Measurements from ENCODE around the gene ORMDL3. TPM values are rescaled to one million over a fixed set of nuclear protein-coding genes. Genes with fewer than 3 reads are reported as not detected.

ORMDL3 gene
- polyA plus RNA-seq, 3 donors: 9.4 to 13.5 (median 11.8) TPM

DNA sequence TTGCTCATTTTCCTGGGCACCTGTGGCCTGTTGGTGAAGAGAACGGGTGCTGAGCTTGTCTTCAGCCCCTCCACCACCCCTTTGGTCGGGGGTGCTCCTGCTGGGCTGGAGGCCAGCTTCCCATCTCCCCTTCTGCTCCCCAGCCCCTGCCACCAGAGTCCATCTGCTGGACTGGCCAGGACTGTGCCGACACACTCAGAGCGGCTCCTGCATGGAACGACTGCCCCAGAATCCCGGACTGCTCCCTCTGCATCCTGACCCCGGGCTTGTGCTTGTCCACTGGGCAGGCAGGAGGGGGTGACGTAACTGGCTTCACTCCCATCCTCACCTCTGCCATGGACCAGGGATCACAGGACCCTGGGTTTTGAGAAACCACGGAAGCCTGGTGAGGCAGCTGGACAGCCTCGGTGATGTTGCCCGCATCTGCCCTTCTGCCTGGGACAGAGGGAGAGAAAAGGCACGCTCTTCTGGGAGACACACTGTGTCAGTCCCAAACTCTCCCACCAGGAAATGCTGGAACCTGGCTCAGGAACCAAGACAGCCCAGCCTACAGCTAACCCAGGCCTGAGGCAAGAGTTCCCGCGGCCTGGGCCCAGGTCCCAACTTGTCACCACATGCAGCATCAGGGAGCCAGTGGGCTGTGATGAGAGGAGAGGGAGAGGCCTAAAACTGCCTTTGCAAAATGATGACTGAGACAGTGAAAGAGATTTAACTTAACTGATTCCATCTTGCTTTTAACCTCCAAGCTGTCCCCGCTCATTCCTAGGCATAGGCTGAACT is 19.3 kb upstream of the ORMDL3 start:
- Mint-ChIP-seq H3K36me3 (no peaks in the 10 kb centered on the region), H3K4me1 (peaks cover 7% of the 10 kb centered on the region), H3K27ac (no peak overlapping the region), H3K27me3 (ENCODE audit: low read depth in 3 of 3) (peaks cover 4 to 13% (median 8%) of the 10 kb centered on the region in 3 donors), H3K9me3 (peaks cover 0 to 1% (median 0%) of the 10 kb centered on the region in 7 donors), H3K4me3 (no peak overlapping the region)
- 94% methylated on average over 7 of the region's 15 CpGs for WGBS (ENCODE audit: insufficient coverage)
- Histone ChIP-seq H3K4me3 (replicated peaks in 1 of 3; ENCODE audit: low read depth in 2 of 3, low read length in 3 of 3) (no peak overlapping the region), H3K27me3 (ENCODE audit: control insufficient read depth in 2 of 2, insufficient read depth in 2 of 2, low read length in 2 of 2) (no peaks in the 10 kb centered on the region), H4K20me1 (ENCODE audit: insufficient read depth, low read length) (no peaks in the 10 kb centered on the region), H3K79me2 (ENCODE audit: insufficient read depth, low read length) (no peaks in the 10 kb centered on the region), H3K27ac (ENCODE audit: low read depth in 1 of 2, low read length in 2 of 2) (no peak overlapping the region), H3K36me3 (replicated peaks in 1 of 2; ENCODE audit: control insufficient read depth in 1 of 2, insufficient read depth in 2 of 2, low read length in 2 of 2) (no peaks in the 10 kb centered on the region), H3K4me2 (replicated peaks; ENCODE audit: extremely low read depth, low read length, poor library complexity, severe bottlenecking) (no peak overlapping the region), H3K9ac (ENCODE audit: insufficient read depth, low read length, poor library complexity, severe bottlenecking) (no peak overlapping the region), H3K4me1 (ENCODE audit: control insufficient read depth in 1 of 2, insufficient read depth in 2 of 2, low read length in 2 of 2) (no peaks in the 10 kb centered on the region), H3K9me3 (replicated peaks in 1 of 2; ENCODE audit: control insufficient read depth in 1 of 2, insufficient read depth in 1 of 2, low read length in 2 of 2) (no peaks in the 10 kb centered on the region), H2AFZ (ENCODE audit: insufficient read depth, low read depth, low read length, poor library complexity, severe bottlenecking) (no peak overlapping the region)
- TF ChIP-seq, protein P1, sequence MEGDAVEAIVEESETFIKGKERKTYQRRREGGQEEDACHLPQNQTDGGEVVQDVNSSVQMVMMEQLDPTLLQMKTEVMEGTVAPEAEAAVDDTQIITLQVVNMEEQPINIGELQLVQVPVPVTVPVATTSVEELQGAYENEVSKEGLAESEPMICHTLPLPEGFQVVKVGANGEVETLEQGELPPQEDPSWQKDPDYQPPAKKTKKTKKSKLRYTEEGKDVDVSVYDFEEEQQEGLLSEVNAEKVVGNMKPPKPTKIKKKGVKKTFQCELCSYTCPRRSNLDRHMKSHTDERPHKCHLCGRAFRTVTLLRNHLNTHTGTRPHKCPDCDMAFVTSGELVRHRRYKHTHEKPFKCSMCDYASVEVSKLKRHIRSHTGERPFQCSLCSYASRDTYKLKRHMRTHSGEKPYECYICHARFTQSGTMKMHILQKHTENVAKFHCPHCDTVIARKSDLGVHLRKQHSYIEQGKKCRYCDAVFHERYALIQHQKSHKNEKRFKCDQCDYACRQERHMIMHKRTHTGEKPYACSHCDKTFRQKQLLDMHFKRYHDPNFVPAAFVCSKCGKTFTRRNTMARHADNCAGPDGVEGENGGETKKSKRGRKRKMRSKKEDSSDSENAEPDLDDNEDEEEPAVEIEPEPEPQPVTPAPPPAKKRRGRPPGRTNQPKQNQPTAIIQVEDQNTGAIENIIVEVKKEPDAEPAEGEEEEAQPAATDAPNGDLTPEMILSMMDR (IDR thresholded peaks at IDR 0.05): no peak
- DNase-seq: no peak
- intact Hi-C loops (cut with micrococcal nuclease): no loop called here

DNA sequence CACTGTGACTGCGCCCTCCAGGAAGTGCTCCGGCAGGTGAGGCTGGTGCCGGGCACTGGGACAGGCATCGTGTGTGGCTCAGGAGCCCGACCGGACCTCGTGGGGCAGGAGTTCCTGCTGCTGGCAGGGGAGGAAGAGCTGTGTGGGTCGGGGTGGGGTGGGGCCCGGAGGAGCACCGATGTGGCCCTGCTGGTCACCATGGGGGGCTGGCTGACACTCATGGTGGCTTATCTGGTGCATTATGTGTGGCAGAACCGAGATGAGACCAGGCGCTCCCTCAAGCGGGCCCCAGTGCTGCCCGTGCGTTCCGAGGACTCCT is 17.0 kb upstream of the ORMDL3 start:
- DNase-seq: no peak
- TF ChIP-seq, protein P1 (IDR thresholded peaks at IDR 0.05): no peak
- no peaks in the 10 kb centered on the region for H3K36me3 ChIP-seq (replicated peaks in 1 of 2; ENCODE audit: control insufficient read depth in 1 of 2, insufficient read depth in 2 of 2, low read length in 2 of 2)
- no peaks in the 10 kb centered on the region for H4K20me1 ChIP-seq (ENCODE audit: insufficient read depth, low read length)
- H3K4me3 Mint-ChIP-seq: no peak overlapping the region
- H3K4me1 Mint-ChIP-seq: peaks cover 5% of the 10 kb centered on the region
- no peak overlapping the region for H3K4me3 ChIP-seq (replicated peaks in 1 of 3; ENCODE audit: low read depth in 2 of 3, low read length in 3 of 3)
- H3K79me2 ChIP-seq (ENCODE audit: insufficient read depth, low read length): no peaks in the 10 kb centered on the region
- H3K9ac ChIP-seq (ENCODE audit: insufficient read depth, low read length, poor library complexity, severe bottlenecking): no peak overlapping the region
- H3K9me3 ChIP-seq (replicated peaks in 1 of 2; ENCODE audit: control insufficient read depth in 1 of 2, insufficient read depth in 1 of 2, low read length in 2 of 2): no peaks in the 10 kb centered on the region
- H3K27ac ChIP-seq (ENCODE audit: low read depth in 1 of 2, low read length in 2 of 2): no peak overlapping the region
- H3K9me3 Mint-ChIP-seq: peaks cover 0 to 1% (median 0%) of the 10 kb centered on the region in 7 donors
- intact Hi-C loops (cut with micrococcal nuclease): no loop called here
- H3K4me2 ChIP-seq (replicated peaks; ENCODE audit: extremely low read depth, low read length, poor library complexity, severe bottlenecking): no peak overlapping the region
- WGBS (ENCODE audit: insufficient coverage): 93% methylated on average over 16 of the region's 16 CpGs
- no peaks in the 10 kb centered on the region for H3K4me1 ChIP-seq (ENCODE audit: control insufficient read depth in 1 of 2, insufficient read depth in 2 of 2, low read length in 2 of 2)
- no peak overlapping the region for H2AFZ ChIP-seq (ENCODE audit: insufficient read depth, low read depth, low read length, poor library complexity, severe bottlenecking)
- no peaks in the 10 kb centered on the region for H3K36me3 Mint-ChIP-seq
- peak overlapping the region in 1 of 7 donors; percentile 38 for H3K27ac Mint-ChIP-seq
- H3K27me3 ChIP-seq (ENCODE audit: control insufficient read depth in 2 of 2, insufficient read depth in 2 of 2, low read length in 2 of 2): no peaks in the 10 kb centered on the region
- H3K27me3 Mint-ChIP-seq (ENCODE audit: low read depth in 3 of 3): peaks cover 3 to 6% (median 6%) of the 10 kb centered on the region in 3 donors
